HCT116 (cell line): ENCODE data around the gene SLC24A2. TPM values are rescaled to one million over a fixed set of nuclear protein-coding genes. Genes with fewer than 3 reads are reported as not detected.

Source experiments
- ATAC-seq: fragments of 200-7000 bp; cut with Tn5 transposase; 2 replicates; pipeline ENCODE4 v1.9.1; 2020; ENCODE audit warnings: mild to moderate bottlenecking, moderate library complexity
- BruUV-seq: library from RNA; stranded (reverse); fragments of 400-500 nt; replicated peaks from 2 replicates; lab custom pipeline; 2021; lab: Mats Ljungman, UMichigan
- CTCF ChIA-PET: fragments of 300-600 bp; sonication (Branson Sonifier 250); formaldehyde crosslinking; loops from one replicate; lab custom pipeline; 2021; ENCODE audit warnings: antibody characterized with exemption; lab: Charles Lee
- POLR2A ChIA-PET: fragments of 300-600, 350-600 bp; sonication (Branson Sonifier 250); formaldehyde crosslinking; loops from one replicate; lab custom pipeline; 2021; ENCODE audit warnings: antibody characterized with exemption; lab: Charles Lee
- RAD21 ChIA-PET, 2 experiments: fragments of 300-600 bp; sonication (Branson Sonifier 250); formaldehyde crosslinking; loops; one replicate each; lab custom pipeline; 2023; ENCODE audit warnings: low total read pairs in 2 of 2; ENCODE audit not compliant: uncharacterized antibody in 2 of 2, unreplicated experiment in 2 of 2, low non-redundant PET in 1 of 2; lab: Charles Lee
- DNase-seq: peaks from one replicate; pipeline ENCODE4 v3.0.0-alpha.2; 2010; ENCODE audit warnings: low read depth, low spot score
- H2AFZ ChIP-seq: fragments of 200-600 bp; shearing (Covaris generic), sonication (generic); 2 replicates; pipeline ENCODE4 v1.6.1; 2017; ENCODE audit warnings: low read depth, mixed run types, mixed read lengths, antibody characterized with exemption, low read length; ENCODE audit not compliant: poor library complexity, severe bottlenecking
- H3K27ac ChIP-seq: 2 replicates; pipeline ENCODE4 v1.5.1; 2012; ENCODE audit warnings: low read depth, low read length
- H3K27me3 ChIP-seq: fragments of 200-600 bp; sonication (generic); 2 replicates; pipeline ENCODE4 v1.6.1; 2016; ENCODE audit warnings: mixed run types, low read length, mixed read lengths; ENCODE audit not compliant: insufficient read depth
- H3K36me3 ChIP-seq, 2 experiments: fragments of 200-500 bp in 1 of 2; fragments of 200-600 bp in 1 of 2; sonication (Bioruptor generic) in 1 of 2; sonication (generic) in 1 of 2; 2 replicates each; pipeline versions ENCODE4 v1.5.1 to v1.6.1; 2014 to 2016; ENCODE audit warnings: low read length in 2 of 2, inconsistent platforms in 1 of 2, mixed read lengths in 1 of 2, mixed run types in 1 of 2; ENCODE audit not compliant: insufficient read depth in 2 of 2, control insufficient read depth in 1 of 2
- H3K4me1 ChIP-seq, 2 experiments: fragments of 200-600 bp in 1 of 2; sonication (generic) in 1 of 2; 2 replicates each; pipeline versions ENCODE4 v1.5.1 to v1.6.1; 2012 to 2017; ENCODE audit warnings: low read length in 2 of 2, inconsistent platforms in 1 of 2, mild to moderate bottlenecking in 1 of 2, mixed read lengths in 1 of 2, mixed run types in 1 of 2, moderate library complexity in 1 of 2; ENCODE audit not compliant: insufficient read depth in 2 of 2, control insufficient read depth in 1 of 2
- H3K4me2 ChIP-seq: fragments of 200-600 bp; sonication (generic); 2 replicates; pipeline ENCODE4 v1.6.1; 2017; ENCODE audit warnings: mixed run types, low read length, mixed read lengths
- H3K4me3 ChIP-seq, 2 experiments: fragments of 200-600 bp in 1 of 2; sonication (generic) in 1 of 2; replicated peaks in 1 of 2; 2 replicates each; pipeline ENCODE4 v1.5.1; 2011 to 2016; ENCODE audit warnings: low read length in 2 of 2, control low read depth in 1 of 2, low read depth in 1 of 2, mild to moderate bottlenecking in 1 of 2, mixed read lengths in 1 of 2, mixed run types in 1 of 2
- H3K79me2 ChIP-seq: fragments of 200-600 bp; sonication (generic); 2 replicates; pipeline ENCODE4 v1.6.1; 2017; ENCODE audit warnings: mild to moderate bottlenecking, mixed run types, low read length, moderate library complexity, mixed read lengths; ENCODE audit not compliant: insufficient read depth
- H3K9ac ChIP-seq: fragments of 200-600 bp; sonication (generic); 2 replicates; pipeline ENCODE4 v1.6.1; 2016; ENCODE audit warnings: low read length, mixed read lengths
- H3K9me2 ChIP-seq: fragments of 200-600 bp; sonication (generic), shearing (Covaris generic); 2 replicates; pipeline ENCODE4 v1.6.1; 2017; ENCODE audit warnings: mixed run types, mild to moderate bottlenecking, moderate library complexity; ENCODE audit not compliant: insufficient read depth
- H3K9me3 ChIP-seq, 2 experiments: fragments of 200-500 bp in 1 of 2; fragments of 200-600 bp in 1 of 2; sonication (Bioruptor generic) in 1 of 2; sonication (generic) in 1 of 2; 2 replicates each; pipeline ENCODE4 v1.6.1; 2014 to 2017; ENCODE audit warnings: low read length in 2 of 2, mixed read lengths in 2 of 2, inconsistent platforms in 1 of 2, low read depth in 1 of 2, mild to moderate bottlenecking in 1 of 2, mixed run types in 1 of 2, moderate library complexity in 1 of 2; ENCODE audit not compliant: control insufficient read depth in 1 of 2, insufficient read depth in 1 of 2
- H4K20me1 ChIP-seq: fragments of 200-600 bp; sonication (generic), shearing (Covaris generic); 2 replicates; pipeline ENCODE4 v1.6.1; 2017; ENCODE audit warnings: mixed run types, mild to moderate bottlenecking, moderate library complexity; ENCODE audit not compliant: insufficient read depth
- CBX3 ChIP-seq: IDR thresholded peaks from 2 replicates; pipeline ENCODE4 v1.6.1; 2012; ENCODE audit warnings: low read depth
- CEBPB ChIP-seq: IDR thresholded peaks from 2 replicates; pipeline ENCODE4 v1.6.1; 2012; ENCODE audit warnings: low read depth
- CTCF ChIP-seq, 3 experiments: fragments of 200-600 bp in 1 of 3; sonication (generic) in 1 of 3; IDR thresholded peaks in 2 of 3; conservative IDR thresholded peaks in 1 of 3; 2 replicates each; pipeline ENCODE4 v1.5.1; 2012 to 2017; ENCODE audit warnings: low read depth in 2 of 3, low read length in 2 of 3, antibody characterized with exemption in 1 of 3, borderline replicate concordance in 1 of 3, control low read depth in 1 of 3, mild to moderate bottlenecking in 1 of 3, mixed read lengths in 1 of 3, mixed run types in 1 of 3, moderate library complexity in 1 of 3; ENCODE audit not compliant: insufficient read depth in 1 of 3
- EGR1 ChIP-seq: IDR thresholded peaks from 2 replicates; pipeline ENCODE4 v1.6.1; 2012; ENCODE audit warnings: low read depth
- ELF1 ChIP-seq: IDR thresholded peaks from 2 replicates; pipeline ENCODE4 v1.6.1; 2012; ENCODE audit warnings: low read depth, borderline replicate concordance
- EZH2phosphoT487 ChIP-seq: fragments of 200-600 bp; IDR thresholded peaks from 2 replicates; pipeline ENCODE4 v1.6.1; 2018; ENCODE audit warnings: antibody characterized with exemption, borderline replicate concordance
- POLR2AphosphoS5 ChIP-seq: IDR thresholded peaks from 2 replicates; pipeline ENCODE4 v1.6.1; 2011; ENCODE audit warnings: mild to moderate bottlenecking, low read depth, low read length, moderate library complexity
- RAD21 ChIP-seq: IDR thresholded peaks from 2 replicates; pipeline ENCODE4 v1.6.1; 2012; ENCODE audit warnings: low read depth, mild to moderate bottlenecking
- SP1 ChIP-seq: IDR thresholded peaks from 2 replicates; pipeline ENCODE4 v1.6.1; 2012; ENCODE audit warnings: low read depth
- SRF ChIP-seq: IDR thresholded peaks from 2 replicates; pipeline ENCODE4 v1.6.1; 2012; ENCODE audit warnings: low read depth
- TCF7L2 ChIP-seq: IDR thresholded peaks from 2 replicates; pipeline ENCODE4 v1.7.0; 2011; ENCODE audit warnings: borderline replicate concordance, inconsistent platforms; ENCODE audit not compliant: insufficient read depth, insufficient read length; ENCODE audit errors: extremely low read depth
- YY1 ChIP-seq: IDR thresholded peaks from 2 replicates; pipeline ENCODE4 v1.6.1; 2011; ENCODE audit warnings: low read length, low read depth, moderate library complexity, mild to moderate bottlenecking; ENCODE audit not compliant: insufficient replicate concordance; ENCODE audit errors: extremely low read depth
- ZBTB33 ChIP-seq: IDR thresholded peaks from 2 replicates; pipeline ENCODE4 v1.6.1; 2011; ENCODE audit warnings: mild to moderate bottlenecking, low read length, moderate library complexity; ENCODE audit not compliant: insufficient replicate concordance; ENCODE audit errors: extremely low read depth
- ZNF274 ChIP-seq: fragments of 200-500 bp; sonication (Bioruptor generic); IDR thresholded peaks from 2 replicates; pipeline ENCODE4 v1.6.1; 2014; ENCODE audit warnings: mild to moderate bottlenecking, low read depth, low read length, inconsistent platforms
- intact Hi-C: fragments of 100-400 bp; cut with micrococcal nuclease; formaldehyde crosslinking; loops from 2 replicates; pipeline ENCODE4 v1.10.0; 2022
- total RNA-seq: library from RNA; stranded (reverse); gene quantifications from one replicate; pipeline ENCODE4 v1.2.1, GENCODE V29; 2021; ENCODE audit not compliant: unreplicated experiment

Gene SLC24A2
- total RNA-seq, 1 experiment from 2014 or later, result not detected

GRCh38 chr9:19781240-19781639, 7.6 kb downstream of the SLC24A2 start:
- CTCF ChIA-PET, result no interaction called here

More at GRCh38 chr9:19781240-19781639, 7.6 kb downstream of the SLC24A2 start:
- BruUV-seq, result no TSS peak
- Histone ChIP-seq H3K4me1 (no peaks in the 10 kb centered on the region), H3K4me3 (no peak overlapping the region), H4K20me1 (no peaks in the 10 kb centered on the region), H3K9me3 (no peaks in the 10 kb centered on the region), H2AFZ (no peak overlapping the region), H3K27ac (no peak overlapping the region), H3K79me2 (no peaks in the 10 kb centered on the region), H3K9me2 (no peaks in the 10 kb centered on the region), H3K9ac (no peak overlapping the region), H3K4me2 (no peak overlapping the region), H3K27me3 (no peaks in the 10 kb centered on the region; the same call in 1 of the 2 replicates), H3K36me3 (no peaks in the 10 kb centered on the region)
- no peak for DNase-seq
- POLR2A ChIA-PET, result no interaction called here
- intact Hi-C loops, result no loop called here
- ATAC-seq, result no peak
- TF ChIP-seq ZBTB33, result no peak
- TF ChIP-seq CTCF (IDR thresholded peaks at IDR 0.05 in 2 of 3, conservative IDR thresholded peaks at IDR 0.05 in 1 of 3; ENCODE audit: borderline replicate concordance in 1 of 3, insufficient read depth in 1 of 3, low read depth in 2 of 3, low read length in 2 of 3), result no peak
- no peak for TF ChIP-seq YY1
- TF ChIP-seq TCF7L2, result no peak
- TF ChIP-seq SP1, result no peak
- no peak for TF ChIP-seq POLR2AphosphoS5
- TF ChIP-seq CBX3, result no peak
- TF ChIP-seq EZH2phosphoT487, result no peak
- no peak for TF ChIP-seq ELF1
- no peak for TF ChIP-seq CEBPB
- TF ChIP-seq RAD21, result no peak
- TF ChIP-seq EGR1, result no peak
- no peak for TF ChIP-seq ZNF274
- no peak for TF ChIP-seq SRF
- RAD21 ChIA-PET, result no interaction called here
